Activated CD4-positive, CD25-positive, alpha-beta regulatory T cell (primary cell): ENCODE data around the gene IRX1.

Source experiments
- DNase-seq, 4 experiments: peaks; one replicate each; lab custom pipeline; 2025; lab: John Stamatoyannopoulos, UW

Gene IRX1

GRCh38 chr5:3595006-3595961 lies at the start of gene IRX1:
IRX1 (plus strand) TSS chr5:3595832; CDS start chr5:3596106, 274 bp downstream.
- no peak for DNase-seq

GRCh38 chr5:3546028-3546427 lies 49.6 kb upstream of the IRX1 start:
- no peak for DNase-seq

GRCh38 chr5:3564116-3564515 lies 31.5 kb upstream of the IRX1 start:
- DNase-seq: no peak

- no peak for DNase-seq
Measured at GRCh38 chr5:3564827-3565518, 30.7 kb upstream of the IRX1 start.

GRCh38 chr5:3584724-3585531 lies 10.7 kb upstream of the IRX1 start:
- no peak for DNase-seq

GRCh38 chr5:3590161-3590966 lies 5.3 kb upstream of the IRX1 start:
- DNase-seq: no peak

GRCh38 chr5:3590967-3591900 lies 4.4 kb upstream of the IRX1 start:
- DNase-seq: no peak

GRCh38 chr5:3592298-3592697 lies 3.3 kb upstream of the IRX1 start:
- DNase-seq: no peak

GRCh38 chr5:3593771-3594509 lies 1.7 kb upstream of the IRX1 start:
- DNase-seq: no peak

- DNase-seq: no peak
Measured at GRCh38 chr5:3594510-3595005, 1.1 kb upstream of the IRX1 start.

- no peak for DNase-seq
Measured at GRCh38 chr5:3596261-3596825, 711 bp downstream of the IRX1 start.

GRCh38 chr5:3596857-3597166 lies 1.2 kb downstream of the IRX1 start:
- no peak for DNase-seq

GRCh38 chr5:3597167-3598007 lies 1.8 kb downstream of the IRX1 start:
- no peak for DNase-seq

GRCh38 chr5:3598207-3598606 lies 2.6 kb downstream of the IRX1 start:
- DNase-seq: no peak

GRCh38 chr5:3598769-3599211 lies 3.2 kb downstream of the IRX1 start:
- no peak for DNase-seq

- no peak for DNase-seq
Measured at GRCh38 chr5:3599226-3600105, 3.8 kb downstream of the IRX1 start.
